Purkinje cell (primary cell): Measurements from ENCODE around the gene APIP. TPM values are rescaled to one million over a fixed set of nuclear protein-coding genes. Genes with fewer than 3 reads are reported as not detected.

Source experiments
- polyA plus RNA-seq: library from polyadenylated mRNA; unstranded; fragments of >200 nt; fragmentation: Nextera tagmentation; gene quantifications from 2 replicates; pipeline ENCODE4 v1.2.1, GENCODE V29; 2014

Gene APIP
- 30.7 and 34.1 TPM in 2 replicates for polyA plus RNA-seq

GRCh38 chr11:34916015-34916842 is at the start of gene APIP, which contains the start of gene PDHX:
TSS of gene APIP (minus strand) at chr11:34916379. CDS start at chr11:34916284, 95 bp downstream.
TSS of gene PDHX (plus strand) at chr11:34916618. CDS start at chr11:34916656, 38 bp downstream.

Other genes starting within 250 kb of the APIP start
- gene PDHX, start 239 bp upstream of the APIP start, polyA plus RNA-seq = 142 and 187 TPM in 2 replicates
- 0.43 TPM in 1 of 2 replicates, not detected in the other for gene CD44, start 222.8 kb upstream of the APIP start, polyA plus RNA-seq